NCI-H1694 (cell line): ENCODE data around the gene ENKD1.
A peak's percentile ranks its signal among the peaks of the same experiment; 100 is the strongest.
"Not testable (repeated sequence)": the region's sequence is repeated elsewhere in the genome, so short reads cannot be mapped to it uniquely, and the experiment has no call there.

Source experiments
- DNase-seq: peaks from one replicate; lab custom pipeline; 2025; lab: John Stamatoyannopoulos, UW

The ENKD1 gene, protein sequence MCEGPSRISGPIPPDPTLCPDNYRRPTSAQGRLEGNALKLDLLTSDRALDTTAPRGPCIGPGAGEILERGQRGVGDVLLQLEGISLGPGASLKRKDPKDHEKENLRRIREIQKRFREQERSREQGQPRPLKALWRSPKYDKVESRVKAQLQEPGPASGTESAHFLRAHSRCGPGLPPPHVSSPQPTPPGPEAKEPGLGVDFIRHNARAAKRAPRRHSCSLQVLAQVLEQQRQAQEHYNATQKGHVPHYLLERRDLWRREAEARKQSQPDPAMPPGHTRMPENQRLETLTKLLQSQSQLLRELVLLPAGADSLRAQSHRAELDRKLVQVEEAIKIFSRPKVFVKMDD

DNA sequence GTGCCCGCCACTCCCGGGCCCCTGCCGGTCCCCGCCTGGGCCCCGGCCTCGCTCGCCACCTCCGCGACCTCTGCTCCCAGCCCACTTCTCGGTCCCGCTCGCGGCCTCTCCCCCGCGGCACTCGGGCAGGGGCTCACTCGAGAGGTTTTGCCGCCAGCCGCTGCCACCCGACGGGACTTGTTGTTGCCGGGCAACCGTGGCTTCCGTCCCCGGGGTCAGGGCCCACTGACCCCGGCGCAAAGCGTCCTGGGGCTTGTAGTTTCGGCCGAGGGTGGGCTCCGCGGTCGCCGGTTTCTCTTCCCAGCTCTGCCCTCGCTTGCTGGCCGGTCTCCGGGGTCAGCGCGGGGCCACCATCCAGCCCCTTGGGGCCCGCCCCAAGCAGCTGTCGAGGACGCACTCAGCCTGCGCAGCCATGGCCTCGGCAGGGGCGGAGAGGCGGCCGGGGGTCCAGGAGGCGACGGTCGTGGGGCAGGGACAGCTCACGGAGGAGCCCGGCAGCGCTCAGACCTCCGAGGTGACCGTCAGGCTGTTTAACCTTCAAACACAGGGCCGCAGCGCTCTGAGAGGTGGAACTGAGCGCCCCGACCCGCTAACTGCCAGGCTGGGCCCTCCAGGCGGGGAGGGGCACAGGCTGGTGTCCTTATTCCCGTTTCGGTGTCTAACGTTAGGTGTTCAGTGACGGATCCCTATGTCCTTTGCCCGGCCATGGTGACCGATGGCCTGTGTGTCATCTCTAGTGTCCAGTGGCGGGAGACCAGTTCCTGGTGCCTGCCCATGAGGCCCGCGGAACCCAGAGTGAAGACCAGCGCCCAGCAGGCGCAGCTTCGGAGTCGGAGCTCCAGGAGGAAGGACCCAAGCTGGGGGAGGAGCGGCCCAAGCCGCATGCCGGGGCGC lies at the start of gene ENKD1, which contains the start of gene C16orf86:
ENKD1 (minus strand) TSS at position 192 of the 894 bp plus-strand sequence. CDS start 308 bp downstream, outside the sequence.
C16orf86 (plus strand) TSS at position 256 of the 894 bp plus-strand sequence; CDS start at position 413, 157 bp downstream.
- DNase-seq = peak; percentile 48

DNA sequence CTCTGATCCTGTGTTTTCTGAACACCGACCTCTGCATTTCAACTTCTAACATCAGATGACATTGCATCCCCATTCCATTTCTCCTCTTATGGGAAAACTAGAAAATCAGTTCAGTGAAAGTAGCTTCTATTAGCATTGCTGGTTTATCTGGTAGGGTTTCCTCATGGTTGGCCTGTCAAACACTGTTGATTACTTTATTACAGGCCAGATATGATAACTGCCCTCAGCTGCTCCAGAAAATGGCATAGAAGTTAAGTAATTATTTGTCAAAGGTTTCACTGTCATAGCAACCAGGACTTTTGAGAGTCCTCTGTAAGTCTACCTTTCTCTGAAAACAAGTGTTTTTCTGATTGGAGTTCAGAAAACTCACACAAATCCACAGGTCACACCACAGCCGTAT lies 49.5 kb upstream of the ENKD1 start:
- DNase-seq = no peak

DNA sequence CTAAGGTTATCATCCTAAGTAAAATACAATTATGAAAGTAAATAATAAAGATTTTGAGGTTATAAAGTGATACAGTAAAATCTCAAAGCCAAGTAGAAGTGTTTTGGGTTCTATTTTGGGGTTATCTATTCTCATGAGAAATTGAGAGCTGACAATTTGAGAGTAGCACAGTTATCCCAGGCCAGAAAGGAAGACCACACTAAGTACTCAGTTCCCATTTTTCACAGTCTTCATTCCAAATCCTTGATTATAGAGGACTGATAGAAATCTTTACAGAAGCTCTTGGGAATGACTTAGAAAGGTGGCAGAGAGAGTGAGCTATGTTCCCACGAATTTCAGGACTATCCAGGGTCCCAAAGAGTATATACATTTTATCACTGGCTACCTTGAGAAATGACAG lies 48.0 kb upstream of the ENKD1 start:
- DNase-seq = no peak

DNA sequence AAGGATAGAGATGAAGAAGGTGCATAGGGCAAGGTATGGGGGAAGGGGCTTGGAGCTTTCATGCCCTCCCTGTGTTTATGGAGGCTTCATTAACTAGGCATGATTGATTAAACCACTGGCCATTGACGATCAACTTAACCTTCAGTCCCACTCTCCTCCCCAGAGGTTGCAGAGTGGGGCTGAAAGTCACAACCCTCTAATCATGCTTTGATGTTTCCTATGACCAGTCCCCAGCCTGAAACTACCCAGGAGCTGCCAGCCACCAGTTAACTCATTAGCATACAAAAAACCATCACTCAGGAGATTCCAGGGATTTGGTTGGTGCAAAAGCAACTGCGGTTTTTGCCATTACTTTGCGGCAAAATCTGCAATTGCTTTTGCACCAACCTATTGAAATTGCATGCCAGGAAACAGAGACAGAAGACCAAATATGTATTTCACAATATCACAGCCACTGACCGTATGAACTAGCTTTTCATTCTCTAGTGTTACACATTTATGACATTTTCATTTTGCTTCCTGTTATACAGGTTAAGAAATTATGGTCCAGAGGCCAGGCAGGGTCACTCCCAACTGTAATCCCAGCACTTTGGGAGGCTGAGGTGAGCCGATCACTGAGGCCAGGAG lies 47.2 kb upstream of the ENKD1 start:
- no peak for DNase-seq

DNA sequence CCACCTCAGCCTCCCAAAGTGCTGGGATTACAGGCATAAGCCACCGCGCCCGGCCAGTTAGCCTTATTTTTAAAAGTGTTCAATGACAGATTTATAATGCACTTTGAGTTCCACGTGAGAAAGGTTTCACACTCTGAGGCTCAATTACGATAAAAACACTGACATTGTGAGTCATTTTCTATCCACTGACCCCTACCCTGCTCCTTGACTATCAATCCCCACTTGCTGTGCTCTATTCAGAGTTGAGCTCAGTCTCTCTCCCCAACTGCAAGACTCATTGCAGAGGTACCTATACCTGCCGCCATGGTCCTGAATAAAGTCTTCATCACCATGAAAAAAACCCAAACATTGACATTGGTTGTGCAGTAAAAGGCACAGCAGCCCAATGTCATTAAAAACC lies 44.1 kb upstream of the ENKD1 start:
- DNase-seq = no peak

DNA sequence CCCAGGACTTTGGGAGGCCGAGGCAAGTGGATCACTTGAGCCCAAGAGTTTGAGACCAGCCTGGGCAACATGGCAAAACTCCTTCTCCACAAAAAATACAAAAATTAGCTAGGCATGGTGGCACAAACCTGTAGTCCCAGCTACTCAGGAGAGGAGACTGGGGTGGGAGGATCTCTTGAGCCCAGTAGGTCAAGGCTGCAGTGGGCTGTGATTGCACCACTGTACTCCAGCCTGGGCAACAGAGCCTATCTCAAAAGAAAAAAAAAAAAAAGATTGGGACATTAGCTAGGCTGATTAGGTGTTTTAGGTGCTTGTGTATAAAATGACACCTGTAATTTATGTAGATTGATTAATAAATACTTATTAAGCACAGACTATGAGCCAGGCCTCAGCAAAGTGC lies 42.5 kb upstream of the ENKD1 start:
- no peak for DNase-seq

DNA sequence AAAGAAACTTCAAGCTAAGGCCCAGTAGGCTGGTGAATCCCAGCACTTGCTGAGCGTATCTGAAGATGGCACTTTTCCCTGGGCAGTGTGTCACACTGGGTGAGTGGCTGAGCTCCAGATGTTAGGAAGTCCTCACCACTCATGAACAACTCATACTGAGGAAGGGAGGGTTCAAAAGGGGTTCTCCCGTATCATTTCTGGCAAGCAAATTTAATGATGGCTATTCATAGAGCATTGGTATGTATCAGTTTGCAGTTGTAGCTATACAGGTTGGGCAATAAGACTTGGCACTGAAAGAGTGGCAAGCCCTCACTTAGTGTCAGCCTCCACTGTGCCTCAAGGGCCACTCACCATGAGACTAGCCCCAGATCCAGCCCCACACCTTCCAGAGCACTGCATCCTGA lies 41.8 kb upstream of the ENKD1 start:
- no peak for DNase-seq

DNA sequence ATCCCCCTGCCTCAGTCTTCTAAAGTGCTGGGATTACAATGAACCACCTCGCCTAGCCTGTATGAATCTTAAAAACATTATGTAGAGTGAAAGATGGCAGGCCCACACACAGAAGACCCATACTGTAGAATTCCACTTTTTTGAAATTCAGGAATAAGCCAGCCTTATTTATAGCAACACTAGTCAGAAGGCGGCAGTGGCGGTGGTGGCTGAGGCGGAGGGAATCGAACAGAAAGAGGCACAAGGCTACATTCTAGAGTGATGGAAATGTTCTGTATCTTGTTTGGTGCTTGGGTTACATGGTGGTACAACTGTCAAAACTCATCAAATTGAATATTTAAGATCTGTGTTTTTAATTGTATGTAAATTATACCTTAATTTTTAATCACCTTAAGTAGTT lies 41.2 kb upstream of the ENKD1 start:
- no peak for DNase-seq

DNA sequence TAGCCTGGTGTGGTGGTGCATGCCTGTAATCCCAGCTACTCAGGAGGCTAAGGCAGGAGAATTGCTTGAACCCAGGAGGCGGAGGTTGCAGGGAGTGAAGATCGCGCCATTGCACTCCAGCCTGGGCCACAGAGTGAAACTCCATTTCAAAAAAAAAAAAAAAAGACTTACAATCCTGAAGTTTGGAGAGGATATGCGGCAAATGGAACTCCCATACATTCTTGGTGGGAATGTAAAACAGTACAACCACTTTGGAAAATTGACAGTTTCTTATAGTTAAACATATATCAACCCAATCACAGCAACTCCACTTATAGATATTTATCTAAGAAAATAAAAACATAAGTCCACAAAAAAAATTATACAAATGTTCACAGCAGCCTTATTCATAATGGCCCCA lies 40.7 kb upstream of the ENKD1 start:
- DNase-seq = no peak

DNA sequence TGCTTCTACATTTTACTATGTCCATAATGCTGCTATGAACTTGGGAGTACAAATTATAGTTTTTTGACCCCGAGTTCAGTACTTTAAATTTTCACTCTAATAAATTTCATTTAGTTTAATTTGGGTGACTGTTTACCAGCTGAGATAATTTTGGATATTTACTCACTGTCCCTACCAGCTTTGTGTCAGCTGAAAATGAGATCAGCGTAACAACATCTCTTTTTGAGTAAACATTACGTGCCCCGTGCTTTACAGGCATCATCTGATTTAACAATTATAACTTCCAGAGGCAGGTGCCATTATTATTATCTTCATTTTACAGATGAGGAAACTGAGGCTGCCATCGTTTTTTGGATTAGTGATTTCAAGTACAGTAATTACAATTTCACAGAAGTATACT lies 37.6 kb upstream of the ENKD1 start:
- DNase-seq = no peak

DNA sequence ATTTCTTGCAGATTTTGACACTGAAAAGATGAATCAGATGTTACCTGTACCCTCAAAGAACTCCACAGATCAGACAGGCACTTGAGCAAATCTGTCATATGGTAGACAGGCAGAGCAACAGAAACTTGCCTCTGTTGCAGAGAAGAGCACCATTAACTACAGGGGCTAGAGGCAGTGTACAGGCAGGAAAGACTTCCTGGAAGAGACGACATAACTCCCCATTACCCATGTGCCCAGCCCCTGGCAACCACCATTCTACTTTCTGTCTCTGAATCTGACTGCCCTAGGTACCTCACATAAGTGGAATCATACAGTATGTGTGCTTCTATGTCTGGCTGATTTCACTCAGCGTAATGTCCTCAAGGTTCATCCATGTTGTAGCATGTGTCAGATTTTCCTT lies 37.1 kb upstream of the ENKD1 start:
- no peak for DNase-seq

DNA sequence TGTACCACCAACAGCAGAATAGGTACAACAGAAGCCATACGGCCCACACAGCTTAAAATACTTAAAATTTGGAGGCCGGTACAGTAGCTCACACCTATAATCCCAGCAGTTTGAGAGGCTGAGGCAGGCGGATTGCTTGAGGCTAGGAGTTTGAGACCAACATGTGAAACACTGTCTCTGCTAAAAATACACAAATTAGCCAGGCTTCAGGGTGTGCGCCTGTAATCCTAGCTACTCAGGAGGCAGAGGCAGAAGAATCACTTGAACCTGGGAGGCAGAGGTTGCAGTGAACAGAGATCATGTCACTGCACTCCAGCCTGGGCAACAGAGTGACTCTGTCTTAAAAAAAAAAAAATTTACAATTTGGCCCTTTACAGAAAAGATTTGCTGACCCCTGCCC lies 35.6 kb upstream of the ENKD1 start:
- DNase-seq = no peak

DNA sequence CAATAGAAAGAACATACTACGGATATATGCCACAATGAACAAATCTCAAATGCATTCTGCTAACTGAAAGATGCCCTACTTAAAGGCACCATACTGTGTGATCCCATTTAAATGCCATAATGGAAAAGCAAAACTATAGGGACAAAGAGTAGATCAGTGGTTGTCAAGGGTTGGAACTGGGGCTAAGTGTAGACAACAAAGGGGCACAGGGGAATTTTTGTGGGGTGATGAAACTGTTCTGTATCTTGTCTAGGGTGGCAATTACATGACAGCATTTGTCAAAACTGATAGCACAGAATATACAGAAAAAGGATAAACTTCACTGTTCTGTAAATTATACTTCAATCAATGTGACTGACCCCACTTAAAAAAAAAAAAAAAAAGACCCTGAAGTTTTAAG lies 34.9 kb upstream of the ENKD1 start:
- DNase-seq = no peak

DNA sequence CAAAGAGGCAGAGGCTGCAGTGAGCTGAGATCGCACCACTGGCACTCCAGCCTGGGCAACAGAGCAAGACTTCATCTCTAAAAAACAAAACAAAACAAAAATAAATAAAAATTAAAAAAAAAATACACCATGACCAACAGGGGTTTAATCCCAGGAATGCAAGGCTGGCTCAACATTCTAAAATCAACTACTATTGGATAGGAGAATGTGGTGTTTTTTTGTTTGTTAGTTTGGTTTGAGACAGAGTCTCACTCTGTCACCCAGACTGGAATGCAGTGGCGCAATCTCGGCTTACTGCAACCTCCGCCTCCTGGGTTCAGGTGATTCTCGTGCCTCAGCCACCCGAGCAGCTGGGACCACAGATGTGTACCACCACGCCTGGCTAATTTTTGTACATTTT lies 32.7 kb upstream of the ENKD1 start:
- no peak for DNase-seq

DNA sequence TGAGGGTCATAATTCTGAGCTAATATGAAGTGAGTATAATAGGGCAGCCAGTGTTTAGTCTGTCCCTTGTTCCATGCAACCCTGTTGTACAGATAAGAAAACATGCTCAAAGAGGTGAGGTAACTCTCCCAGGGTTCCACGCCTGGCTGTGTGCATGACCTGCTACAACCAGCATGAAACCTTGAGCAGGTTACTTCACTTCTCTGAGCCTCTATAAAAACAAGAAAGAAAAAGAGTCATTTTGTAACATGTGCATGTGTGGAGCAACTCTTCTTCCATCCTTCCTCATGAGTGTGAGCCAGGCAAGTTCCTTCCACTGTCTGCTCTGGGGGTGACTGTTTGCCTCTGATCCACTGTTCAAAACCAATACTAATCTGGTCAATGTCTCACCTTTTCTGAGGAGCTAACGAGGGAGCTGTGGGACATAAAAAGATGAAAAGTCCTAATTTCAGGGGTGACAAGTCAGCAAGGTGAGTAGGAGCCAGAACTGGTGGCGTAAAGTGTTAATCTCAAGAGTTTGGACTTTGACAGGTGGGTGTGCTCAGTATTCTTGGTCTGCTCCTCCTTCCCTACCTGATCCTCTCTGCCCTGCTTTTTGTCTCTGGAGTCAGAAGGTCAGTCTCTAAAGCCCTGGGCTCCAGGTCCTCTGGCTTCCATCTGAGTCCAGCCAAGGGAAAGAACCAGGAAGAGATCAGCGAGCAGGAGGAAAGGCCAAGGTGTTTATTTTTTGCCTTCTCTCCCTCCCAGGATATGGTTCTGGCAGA lies 31.1 kb upstream of the ENKD1 start:
- no peak for DNase-seq

DNA sequence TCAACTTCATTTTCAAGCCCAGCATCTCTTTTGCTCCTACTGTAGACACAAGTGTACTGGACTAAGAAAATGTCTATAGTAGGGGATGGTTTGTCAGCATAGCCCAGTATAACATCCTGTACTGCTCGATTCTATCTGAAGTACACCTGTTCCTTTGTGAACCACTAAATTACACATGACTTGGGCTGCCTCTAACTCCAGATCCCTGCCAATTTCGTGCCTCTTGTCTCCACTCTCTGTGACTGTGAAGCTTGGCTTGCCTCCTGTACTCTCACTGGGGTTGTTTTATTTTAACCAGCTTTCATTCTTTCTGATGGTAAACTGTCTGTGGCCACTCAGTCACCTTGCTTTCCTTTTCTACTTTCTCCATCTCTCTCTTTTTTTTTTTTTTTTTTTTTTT lies 28.1 kb upstream of the ENKD1 start:
- no peak for DNase-seq

DNA sequence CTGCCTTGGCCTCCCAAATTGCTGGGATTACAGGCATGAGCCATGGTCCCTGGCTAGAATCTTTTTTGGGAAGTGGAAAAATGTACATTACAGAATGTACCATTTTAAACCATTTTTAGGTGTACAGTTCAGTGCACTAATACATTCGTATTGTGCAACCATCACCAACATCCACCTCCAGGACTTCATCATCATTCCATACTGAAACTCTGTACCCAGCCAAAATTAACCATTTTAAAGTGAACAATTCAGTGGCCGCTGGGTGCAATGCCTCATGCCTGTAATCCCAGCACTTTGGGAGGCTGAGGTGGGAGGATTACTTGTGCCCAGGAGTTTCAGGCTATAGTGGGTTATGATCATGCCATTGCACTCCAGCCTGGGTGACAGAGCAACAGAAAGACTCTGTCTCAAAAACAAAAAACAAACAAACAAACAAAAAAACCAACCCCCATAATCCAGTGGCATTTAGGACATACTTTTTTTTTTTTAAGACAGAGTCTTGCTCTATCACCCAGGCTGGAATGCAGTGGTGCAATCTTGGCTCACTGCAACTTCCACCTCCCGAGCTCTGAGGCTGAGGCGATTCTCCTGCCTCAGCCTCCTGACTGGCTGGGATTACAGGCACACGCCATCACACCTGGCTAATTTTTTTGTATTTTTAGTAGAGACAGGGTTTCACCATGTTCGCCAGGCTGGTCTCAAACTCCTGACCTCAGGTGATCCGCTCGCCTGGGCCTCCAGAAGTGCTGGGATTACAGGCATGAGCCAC lies 27.2 kb upstream of the ENKD1 start:
- not testable (repeated sequence) for DNase-seq

DNA sequence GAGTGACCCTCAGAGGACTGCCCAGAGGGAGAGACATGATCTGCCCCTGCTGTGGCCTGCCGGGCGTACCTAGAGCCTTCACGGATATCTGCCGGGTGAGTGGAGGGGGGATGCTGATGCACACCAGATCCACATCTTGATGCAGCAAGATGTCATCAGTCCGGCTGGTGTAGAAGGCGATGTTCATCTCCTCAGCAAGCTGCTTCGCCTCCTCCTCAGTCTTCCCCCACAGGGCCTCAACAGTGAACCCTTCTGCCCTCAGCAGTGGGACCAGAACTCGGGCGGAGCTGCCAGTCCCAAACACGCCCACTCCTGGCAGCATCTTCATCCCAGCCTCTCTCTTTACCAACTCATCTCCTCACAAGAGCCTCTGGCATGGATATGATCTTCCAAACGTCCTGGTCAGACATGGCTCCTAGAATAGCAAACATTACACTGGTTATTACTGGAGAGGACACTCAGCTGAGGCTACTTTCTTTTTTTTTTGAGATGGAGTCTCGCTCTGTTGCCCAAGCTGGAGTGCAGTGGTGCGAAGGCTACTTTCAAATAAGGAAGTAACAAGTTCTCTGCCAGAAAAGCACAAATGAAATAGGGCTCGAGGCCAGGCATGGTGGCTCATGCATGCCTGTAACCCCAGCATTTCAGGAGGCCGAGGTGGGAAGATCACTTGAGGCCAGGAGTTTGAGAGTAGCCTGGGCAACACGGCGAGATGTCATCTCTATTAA lies 19.0 kb upstream of the ENKD1 start:
- DNase-seq = no peak

DNA sequence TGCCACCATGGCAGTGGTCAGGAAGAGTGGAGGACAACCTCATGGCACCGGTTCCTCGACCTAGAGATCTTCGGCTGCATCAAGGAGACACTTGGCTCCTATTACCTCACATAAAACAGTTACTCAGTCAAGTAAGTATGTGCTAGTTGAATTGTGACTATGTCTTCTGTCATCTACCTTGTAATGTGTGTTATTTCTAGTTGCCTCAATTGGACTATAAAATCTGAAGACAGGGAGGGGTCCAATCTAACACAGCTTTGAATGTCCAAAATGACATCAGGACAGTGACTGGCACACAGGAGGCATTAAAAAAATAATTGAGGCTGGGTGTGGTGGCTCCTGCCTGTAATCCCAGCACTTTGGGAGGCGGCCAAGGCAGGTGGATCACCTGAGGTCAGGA lies 17.2 kb upstream of the ENKD1 start:
- DNase-seq = no peak
